Activated CD8-positive, alpha-beta memory T cell treated with anti-CD3 and anti-CD28 coated beads, Interleukin-2, amount 50 U/mL, for 24 hours (primary cell): Measurements from ENCODE around the gene KCNH2.

Source experiments
- DNase-seq: peaks from one replicate; pipeline ENCODE4 v3.0.0-alpha.2; 2020; ENCODE audit errors: extremely low read depth

Gene KCNH2

GRCh38 chr7:150909200-150909995, 68.7 kb downstream of the KCNH2 start:
- DNase-seq: no peak

GRCh38 chr7:150908173-150908572, 69.9 kb downstream of the KCNH2 start:
- DNase-seq: no peak

- no peak for DNase-seq
These were observed 73.9 kb downstream of the KCNH2 start for GRCh38 chr7:150904011-150904909.

GRCh38 chr7:150903606-150904005, 74.5 kb downstream of the KCNH2 start:
- no peak for DNase-seq

- DNase-seq: no peak
These were observed 75.8 kb downstream of the KCNH2 start for GRCh38 chr7:150902078-150903033.

- no peak for DNase-seq
These were observed 76.7 kb downstream of the KCNH2 start for GRCh38 chr7:150901160-150902035.

GRCh38 chr7:150900675-150901074, 77.4 kb downstream of the KCNH2 start:
- DNase-seq: no peak

GRCh38 chr7:150898475-150899011, 79.6 kb downstream of the KCNH2 start:
- DNase-seq: peak; percentile 52

- DNase-seq: no peak
These were observed 80.3 kb downstream of the KCNH2 start for GRCh38 chr7:150897502-150898474.

- no peak for DNase-seq
These were observed 81.4 kb downstream of the KCNH2 start for GRCh38 chr7:150896562-150897209.

GRCh38 chr7:150895809-150896208, 82.3 kb downstream of the KCNH2 start:
- no peak for DNase-seq
